Ectodermal cell (in vitro differentiated cells): ENCODE results near the gene EFHB.

Experiments
- H3K27ac ChIP-seq: 2 replicates; pipeline ENCODE4 v1.7.0; 2013; ENCODE audit warnings: mild to moderate bottlenecking, low read depth, low read length; ENCODE audit not compliant: insufficient read depth, poor library complexity, severe bottlenecking
- H3K27me3 ChIP-seq: 2 replicates; pipeline ENCODE4 v1.7.0; 2013; ENCODE audit warnings: mild to moderate bottlenecking, low read length; ENCODE audit not compliant: insufficient read depth, control insufficient read depth, poor library complexity, severe bottlenecking
- H3K36me3 ChIP-seq: one replicate; pipeline ENCODE4 v1.7.0; 2013; ENCODE audit warnings: low read length; ENCODE audit not compliant: control insufficient read depth, insufficient read depth
- H3K4me1 ChIP-seq: one replicate; pipeline ENCODE4 v1.7.0; 2013; ENCODE audit warnings: low read length; ENCODE audit not compliant: control insufficient read depth, insufficient read depth
- H3K4me3 ChIP-seq: 2 replicates; pipeline ENCODE4 v1.7.0; 2013; ENCODE audit warnings: low read depth, low read length, control low read depth; ENCODE audit not compliant: insufficient read depth
- H3K9me3 ChIP-seq: 2 replicates; pipeline ENCODE4 v1.7.0; 2013; ENCODE audit warnings: mild to moderate bottlenecking, low read length, moderate library complexity; ENCODE audit not compliant: control insufficient read depth
- WGBS, 2 experiments: methylation state at CpG; one replicate each; pipeline ENCODE4 v1.1.7; 2013; ENCODE audit warnings: missing lambda C conversion rate in 2 of 2; 5-methylcytosine and 5-hydroxymethylcytosine counted together

EFHB gene

GRCh38 chr3:19950316-19950715 is 16.3 kb upstream of the EFHB start:
- no peaks in the 10 kb centered on the region for H3K9me3 ChIP-seq
- H3K4me1 ChIP-seq, result peaks cover 12% of the 10 kb centered on the region
- WGBS, 2 experiments, result 95 to 98% methylated on average over 2 of the region's 2 CpGs
- no peak overlapping the region for H3K4me3 ChIP-seq
- H3K36me3 ChIP-seq, result peaks cover 21% of the 10 kb centered on the region
- no peak overlapping the region for H3K27ac ChIP-seq
- H3K27me3 ChIP-seq, result no peaks in the 10 kb centered on the region

GRCh38 chr3:19948226-19948591 is 14.2 kb upstream of the EFHB start:
- WGBS, 2 experiments, result 0 to 4% methylated on average over 2 of the region's 2 CpGs

GRCh38 chr3:19947549-19948225 is 13.7 kb upstream of the EFHB start:
- Histone ChIP-seq H3K9me3 (no peaks in the 10 kb centered on the region), H3K36me3 (peaks cover 5% of the 10 kb centered on the region), H3K27ac (peak overlapping the region; percentile 96), H3K4me1 (peaks cover 12% of the 10 kb centered on the region), H3K4me3 (peak overlapping the region; percentile 100), H3K27me3 (no peaks in the 10 kb centered on the region)
- 0 to 1% methylated on average over 30 of the region's 30 CpGs for WGBS, 2 experiments

More at GRCh38 chr3:19948226-19948591, 14.2 kb upstream of the EFHB start:
- Histone ChIP-seq H3K4me3 (peak overlapping the region; percentile 100), H3K36me3 (peaks cover 6% of the 10 kb centered on the region), H3K27me3 (no peaks in the 10 kb centered on the region), H3K27ac (no peak overlapping the region), H3K4me1 (peaks cover 12% of the 10 kb centered on the region), H3K9me3 (no peaks in the 10 kb centered on the region)

- H3K27ac ChIP-seq, result peak within 1 kb of the TSS; percentile 96
- H3K27me3 ChIP-seq, result no peaks in the 10 kb centered on the region
- H3K9me3 ChIP-seq, result no peaks in the 10 kb centered on the region
- 0% methylated on average over 70 to 73 of the region's 73 CpGs for WGBS, 2 experiments
- peak within 1 kb of the TSS; percentile 100 for H3K4me3 ChIP-seq
- H3K4me1 ChIP-seq, result peaks cover 12% of the 10 kb centered on the region
- H3K36me3 ChIP-seq, result peaks cover 5% of the 10 kb centered on the region
Measured at GRCh38 chr3:19946832-19947548, 13.0 kb upstream of the EFHB start, which contains the start of gene RAB5A. Gene RAB5A (plus strand): TSS chr3:19947097. CDS start chr3:19950899, 3,802 bp downstream.

- peak overlapping the region; percentile 100 for H3K4me3 ChIP-seq
- peaks cover 12% of the 10 kb centered on the region for H3K4me1 ChIP-seq
- WGBS, 2 experiments, result 71 to 79% methylated on average over 24 to 26 of the region's 26 CpGs
- H3K27me3 ChIP-seq, result no peaks in the 10 kb centered on the region
- H3K9me3 ChIP-seq, result no peaks in the 10 kb centered on the region
- peak overlapping the region; percentile 96 for H3K27ac ChIP-seq
- peaks cover 3% of the 10 kb centered on the region for H3K36me3 ChIP-seq
Measured at GRCh38 chr3:19945969-19946831, 12.2 kb upstream of the EFHB start.

GRCh38 chr3:19945534-19945933 is 11.5 kb upstream of the EFHB start:
- Histone ChIP-seq H3K27me3 (no peaks in the 10 kb centered on the region), H3K9me3 (no peaks in the 10 kb centered on the region), H3K4me3 (no peak overlapping the region), H3K4me1 (peaks cover 12% of the 10 kb centered on the region), H3K36me3 (no peaks in the 10 kb centered on the region), H3K27ac (no peak overlapping the region)
- 91 to 98% methylated on average over 9 of the region's 9 CpGs for WGBS, 2 experiments

GRCh38 chr3:19940643-19941042 is 6.6 kb upstream of the EFHB start:
- Histone ChIP-seq H3K27me3 (no peaks in the 10 kb centered on the region), H3K27ac (no peak overlapping the region), H3K9me3 (no peaks in the 10 kb centered on the region), H3K4me3 (no peak overlapping the region), H3K36me3 (no peaks in the 10 kb centered on the region), H3K4me1 (no peaks in the 10 kb centered on the region)
- 93 to 97% methylated on average over 1 of the region's 1 CpG for WGBS, 2 experiments

- Histone ChIP-seq H3K36me3 (no peaks in the 10 kb centered on the region), H3K27me3 (no peaks in the 10 kb centered on the region), H3K4me1 (no peaks in the 10 kb centered on the region), H3K9me3 (no peaks in the 10 kb centered on the region), H3K27ac (no peak overlapping the region), H3K4me3 (no peak overlapping the region)
- WGBS, 2 experiments, result 88% methylated on average over 1 of the region's 1 CpG; no CpG with 5 or more reads in 1 of the 2 experiments
Measured at GRCh38 chr3:19938295-19938627, 4.2 kb upstream of the EFHB start.

- 75 to 82% methylated on average over 4 to 7 of the region's 7 CpGs for WGBS, 2 experiments
- H3K27ac ChIP-seq, result no peak overlapping the region
- H3K36me3 ChIP-seq, result no peaks in the 10 kb centered on the region
- no peaks in the 10 kb centered on the region for H3K27me3 ChIP-seq
- H3K4me3 ChIP-seq, result no peak overlapping the region
- no peaks in the 10 kb centered on the region for H3K9me3 ChIP-seq
- no peaks in the 10 kb centered on the region for H3K4me1 ChIP-seq
Measured at GRCh38 chr3:19937459-19938294, 3.7 kb upstream of the EFHB start.
